A549 (cell line): ENCODE results near the gene COPZ2. TPM values are rescaled to one million over a fixed set of nuclear protein-coding genes. Genes with fewer than 3 reads are reported as not detected.

ENCODE experiments used
- ATAC-seq, 2 experiments: fragments of 200-7000 bp in 1 of 2; fragments of >200 bp in 1 of 2; cut with Nextera tagmentation in 1 of 2; cut with Tn5 transposase in 1 of 2; 3 replicates each; pipeline versions ENCODE4 v1.8.0 to v1.9.1; 2018 to 2020; ENCODE audit warnings: mild to moderate bottlenecking in 1 of 2, moderate library complexity in 1 of 2
- CTCF ChIA-PET: fragments of 300-600 bp; sonication (Branson Sonifier 250); formaldehyde crosslinking; extraction: SDS; loops from one replicate; lab custom pipeline; 2021; ENCODE audit warnings: antibody characterized with exemption, inconsistent platforms; lab: Yijun Ruan, JAX
- POLR2A ChIA-PET: fragments of 350-600 bp; formaldehyde crosslinking; extraction: SDS; loops from one replicate; lab custom pipeline; 2021; ENCODE audit warnings: antibody characterized with exemption, inconsistent platforms; lab: Yijun Ruan, JAX
- DNase-seq, 2 experiments: peaks; one replicate each; pipeline versions ENCODE4 v3.0.0 to v3.0.0-alpha.2; 2011 to 2016; ENCODE audit warnings: low read depth in 1 of 2, low spot score in 1 of 2
- FAIRE-seq: peaks from 2 replicates; lab custom pipeline; 2011; peaks lifted over from hg19 to GRCh38; lab: Jason Lieb, UNC
- H3K27ac ChIP-seq, 2 experiments: fragments of >200 bp; sonication (Bioruptor Twin); formaldehyde crosslinking; 3 replicates each; pipeline ENCODE4 v1.5.1; 2016 to 2017
- H3K4me1 ChIP-seq: fragments of >200 bp; sonication (Bioruptor Twin); formaldehyde crosslinking; 3 replicates; pipeline ENCODE4 v1.6.1; 2016
- H3K4me2 ChIP-seq: fragments of >200 bp; sonication (Bioruptor Twin); formaldehyde crosslinking; 3 replicates; pipeline ENCODE4 v1.6.1; 2016
- H3K4me3 ChIP-seq: fragments of >200 bp; sonication (Bioruptor Twin); formaldehyde crosslinking; 3 replicates; pipeline ENCODE4 v1.5.1; 2016
- H3K9me3 ChIP-seq: fragments of >200 bp; sonication (Bioruptor Twin); formaldehyde crosslinking; 3 replicates; pipeline ENCODE4 v1.6.1; 2016
- CEBPB ChIP-seq, 2 experiments: fragments of >200 bp in 1 of 2; sonication (Bioruptor Twin) in 1 of 2; formaldehyde crosslinking in 1 of 2; IDR thresholded peaks; 2 replicates each; pipeline ENCODE4 v1.6.1; 2012 to 2016
- EHMT2 ChIP-seq: fragments of 200-600 bp; sonication (generic); IDR thresholded peaks from 2 replicates; pipeline ENCODE4 v1.6.1; 2016; ENCODE audit warnings: antibody characterized with exemption, low read depth, mild to moderate bottlenecking, moderate library complexity
- EP300 ChIP-seq, 2 experiments: fragments of >200 bp; sonication (Bioruptor Twin); formaldehyde crosslinking; IDR thresholded peaks; 2 replicates in 1 of 2; 3 replicates in 1 of 2; pipeline ENCODE4 v1.6.1; 2016 to 2017
- FOXS1 ChIP-seq: fragments of 250-450 bp; sonication (Bioruptor Pico); IDR thresholded peaks from 2 replicates; pipeline ENCODE4 v1.5.0; 2020; ENCODE audit warnings: mild to moderate bottlenecking, moderate library complexity
- GATA3 ChIP-seq: IDR thresholded peaks from 2 replicates; pipeline ENCODE4 v1.6.1; 2012; ENCODE audit warnings: borderline replicate concordance
- HOXB13 ChIP-seq: fragments of 250-450 bp; sonication (Bioruptor Pico); IDR thresholded peaks from 2 replicates; pipeline ENCODE4 v1.5.0; 2020; ENCODE audit warnings: low read depth, mild to moderate bottlenecking, moderate library complexity
- RAD21 ChIP-seq, 2 experiments: fragments of >200 bp in 1 of 2; sonication (Bioruptor Twin) in 1 of 2; formaldehyde crosslinking in 1 of 2; IDR thresholded peaks in 1 of 2; conservative IDR thresholded peaks in 1 of 2; 2 replicates in 1 of 2; 3 replicates in 1 of 2; pipeline ENCODE4 v1.6.1; 2012 to 2018; ENCODE audit warnings: inconsistent platforms in 1 of 2
- RCOR1 ChIP-seq: fragments of 150-350 bp; IDR thresholded peaks from 2 replicates; pipeline ENCODE4 v1.6.1; 2014; ENCODE audit warnings: antibody characterized with exemption, low read length, low read depth
- WGBS: methylation state at CpG from one replicate; pipeline ENCODE4 v1.1.6; 2017; ENCODE audit errors: missing lambda C conversion rate; 5-methylcytosine and 5-hydroxymethylcytosine counted together
- polyA plus RNA-seq, 4 experiments: library from polyadenylated mRNA; depleted of rRNA in 3 of 4; stranded (reverse); fragments of >200 nt; fragmentation: RNase III in 1 of 4; extraction: RNeasy Plus Mini Kit Qiagen cat#74134 plus additional on column Dnase treatment in 1 of 4; gene quantifications; 2 replicates in 3 of 4; 3 replicates in 1 of 4; pipeline ENCODE4 v1.2.3, GENCODE V29; 2011 to 2017
- TF ChIP-seq, protein P1 (sequence below): fragments of 250-450 bp; sonication (Bioruptor Pico); IDR thresholded peaks from 2 replicates; pipeline ENCODE4 v1.5.0; 2020; ENCODE audit warnings: low read depth, mild to moderate bottlenecking, moderate library complexity
- TF ChIP-seq, protein P2 (sequence below): IDR thresholded peaks from 2 replicates; pipeline ENCODE4 v1.6.1; 2012
- TF ChIP-seq, protein P3 (sequence below): fragments of >200 bp; sonication (Bioruptor Twin); formaldehyde crosslinking; IDR thresholded peaks from 3 replicates; pipeline ENCODE4 v1.6.1; 2016

COPZ2 gene
- polyA plus RNA-seq, 2 of the 4 experiments (the other 2 are of a cell fraction) = 10.6 to 19.3 TPM

DNA sequence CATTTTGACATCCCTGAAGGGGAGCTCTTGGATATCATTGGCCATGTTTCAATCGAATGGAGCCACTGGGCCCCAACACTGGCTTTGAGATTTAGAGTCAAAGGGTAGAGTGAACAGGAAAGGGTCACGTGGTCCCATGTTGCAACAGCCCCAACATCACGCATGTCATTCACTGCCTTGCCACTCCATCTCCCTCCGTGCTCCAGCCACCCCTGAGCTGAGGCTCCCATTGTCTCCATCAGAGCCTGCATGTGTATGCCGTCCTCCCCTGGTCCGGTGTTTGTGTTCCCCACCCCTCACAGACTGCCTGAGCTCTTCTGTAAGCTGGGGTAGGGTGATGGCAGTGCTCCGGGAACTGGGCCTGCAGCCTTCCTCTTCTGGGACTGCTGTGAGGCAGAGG is 22.7 kb upstream of the COPZ2 start:
- H3K4me3 ChIP-seq = no peak overlapping the region
- H3K4me2 ChIP-seq = no peak overlapping the region
- FAIRE-seq = no peak
- no peak for ATAC-seq
- H3K9me3 ChIP-seq = no peaks in the 10 kb centered on the region
- POLR2A ChIA-PET = interaction anchor here (5.4 kb wide), 1 partner anchor 12 kb away, joined by 57 read pairs; the partner anchor contains the start of gene NFE2L1
- 85% methylated on average over 7 of the region's 7 CpGs for WGBS
- H3K4me1 ChIP-seq = peaks cover 15% of the 10 kb centered on the region
- no peak for DNase-seq
- no peak for TF ChIP-seq CEBPB (IDR thresholded peaks at IDR 0.05)
- TF ChIP-seq, all 56 proteins: peak for 0
- no peak overlapping the region for H3K27ac ChIP-seq
- CTCF ChIA-PET = interaction anchor here (0.6 to 46.6 kb wide), 3 partner anchors 9 to 443 kb away, joined by 3 to 1398 read pairs (median 1398); partner anchors contain the start of genes COPZ2 and NFE2L1

GRCh38 chr17:48059125-48059668 is 21.6 kb upstream of the COPZ2 start:
- H3K4me2 ChIP-seq = no peak overlapping the region
- 95% methylated on average over 32 of the region's 32 CpGs for WGBS
- TF ChIP-seq FOXS1 (CRISPR knock-in tag) (no peak), EP300 (IDR thresholded peaks at IDR 0.05) (no peak), GATA3 (no peak), CEBPB (IDR thresholded peaks at IDR 0.05) (no peak), RAD21 (conservative IDR thresholded peaks at IDR 0.05 in 1 of 2, IDR thresholded peaks at IDR 0.05 in 1 of 2) (no peak)
- TF ChIP-seq, protein P1, sequence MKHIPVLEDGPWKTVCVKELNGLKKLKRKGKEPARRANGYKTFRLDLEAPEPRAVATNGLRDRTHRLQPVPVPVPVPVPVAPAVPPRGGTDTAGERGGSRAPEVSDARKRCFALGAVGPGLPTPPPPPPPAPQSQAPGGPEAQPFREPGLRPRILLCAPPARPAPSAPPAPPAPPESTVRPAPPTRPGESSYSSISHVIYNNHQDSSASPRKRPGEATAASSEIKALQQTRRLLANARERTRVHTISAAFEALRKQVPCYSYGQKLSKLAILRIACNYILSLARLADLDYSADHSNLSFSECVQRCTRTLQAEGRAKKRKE (CRISPR knock-in tag) = no peak
- peaks cover 25% of the 10 kb centered on the region for H3K4me1 ChIP-seq
- H3K9me3 ChIP-seq = no peaks in the 10 kb centered on the region
- ATAC-seq = no peak
- no peak overlapping the region for H3K4me3 ChIP-seq
- no peak overlapping the region for H3K27ac ChIP-seq
- CTCF ChIA-PET = interaction anchor here (0.7 to 46.6 kb wide), 3 partner anchors 10 to 288 kb away, joined by 3 to 1398 read pairs (median 1398); partner anchors contain the start of genes COPZ2 and NFE2L1
- no peak for FAIRE-seq
- POLR2A ChIA-PET = interaction anchor here (0.6 to 5.4 kb wide), 2 partner anchors 11 to 84 kb away, joined by 5 to 57 read pairs; partner anchors contain the start of gene NFE2L1
- no peak for DNase-seq

- no peak overlapping the region for H3K4me2 ChIP-seq
- CTCF ChIA-PET = interaction anchor here (0.7 to 46.6 kb wide), 7 partner anchors 11 to 289 kb away, joined by 3 to 1398 read pairs (median 4); partner anchors contain the start of genes COPZ2 and NFE2L1
- POLR2A ChIA-PET = interaction anchor here (0.6 to 5.4 kb wide), 2 partner anchors 10 to 84 kb away, joined by 5 to 57 read pairs; partner anchors contain the start of gene NFE2L1
- no peak overlapping the region for H3K4me3 ChIP-seq
- no peak for TF ChIP-seq HOXB13
- TF ChIP-seq, all 56 proteins: peak for 0
- ATAC-seq (no peak), DNase-seq (no peak), FAIRE-seq (no peak)
- H3K4me1 ChIP-seq = peaks cover 32% of the 10 kb centered on the region
- H3K27ac ChIP-seq = no peak overlapping the region
- 91% methylated on average over 11 of the region's 11 CpGs for WGBS
- H3K9me3 ChIP-seq = no peaks in the 10 kb centered on the region
These were observed 21.0 kb upstream of the COPZ2 start for GRCh38 chr17:48058393-48059124.

GRCh38 chr17:48057626-48058025 is 20.0 kb upstream of the COPZ2 start:
- no peaks in the 10 kb centered on the region for H3K9me3 ChIP-seq
- peaks cover 41% of the 10 kb centered on the region for H3K4me1 ChIP-seq
- H3K4me3 ChIP-seq = no peak overlapping the region
- no peak overlapping the region for H3K4me2 ChIP-seq
- FAIRE-seq (no peak), DNase-seq (no peak), ATAC-seq (no peak)
- H3K27ac ChIP-seq = no peak overlapping the region
- ChIA-PET POLR2A (interaction anchor here (5.4 kb wide), 1 partner anchor 9 kb away, joined by 57 read pairs; the partner anchor contains the start of gene NFE2L1), CTCF (interaction anchor here (0.8 to 46.6 kb wide), 6 partner anchors 10 to 55 kb away, joined by 3 to 1398 read pairs (median 6); partner anchors contain the start of genes COPZ2 and NFE2L1)
- TF ChIP-seq RCOR1 (no peak), HOXB13 (no peak), EHMT2 (no peak)
- TF ChIP-seq, protein P2, sequence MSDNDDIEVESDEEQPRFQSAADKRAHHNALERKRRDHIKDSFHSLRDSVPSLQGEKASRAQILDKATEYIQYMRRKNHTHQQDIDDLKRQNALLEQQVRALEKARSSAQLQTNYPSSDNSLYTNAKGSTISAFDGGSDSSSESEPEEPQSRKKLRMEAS = no peak
- TF ChIP-seq, protein P3, sequence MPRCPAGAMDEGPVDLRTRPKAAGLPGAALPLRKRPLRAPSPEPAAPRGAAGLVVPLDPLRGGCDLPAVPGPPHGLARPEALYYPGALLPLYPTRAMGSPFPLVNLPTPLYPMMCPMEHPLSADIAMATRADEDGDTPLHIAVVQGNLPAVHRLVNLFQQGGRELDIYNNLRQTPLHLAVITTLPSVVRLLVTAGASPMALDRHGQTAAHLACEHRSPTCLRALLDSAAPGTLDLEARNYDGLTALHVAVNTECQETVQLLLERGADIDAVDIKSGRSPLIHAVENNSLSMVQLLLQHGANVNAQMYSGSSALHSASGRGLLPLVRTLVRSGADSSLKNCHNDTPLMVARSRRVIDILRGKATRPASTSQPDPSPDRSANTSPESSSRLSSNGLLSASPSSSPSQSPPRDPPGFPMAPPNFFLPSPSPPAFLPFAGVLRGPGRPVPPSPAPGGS = no peak
- WGBS = 86% methylated on average over 4 of the region's 4 CpGs
